IMR-90 (cell line): ENCODE results near the gene ABTB2. TPM values are rescaled to one million over a fixed set of nuclear protein-coding genes. Genes with fewer than 3 reads are reported as not detected.

Source experiments
- ATAC-seq: fragments of 200-7000 bp; cut with Tn5 transposase; 2 replicates; pipeline ENCODE4 v1.9.1; 2020; ENCODE audit warnings: low read depth, mild to moderate bottlenecking, moderate library complexity
- BruUV-seq: library from RNA; stranded (reverse); fragments of 400-500 nt; replicated peaks from 2 replicates; lab custom pipeline; 2021; lab: Mats Ljungman, UMichigan
- CTCF ChIA-PET: fragments of 300-600 bp; formaldehyde crosslinking; extraction: SDS; loops from one replicate; lab custom pipeline; 2021; ENCODE audit warnings: antibody characterized with exemption; lab: Yijun Ruan, JAX
- POLR2A ChIA-PET: fragments of 300-600 bp; sonication (Branson Sonifier 250); formaldehyde crosslinking; loops from one replicate; lab custom pipeline; 2022; ENCODE audit warnings: antibody characterized with exemption; ENCODE audit not compliant: unreplicated experiment; lab: Charles Lee
- DNase-seq: peaks from one replicate; pipeline ENCODE4 v3.0.0; 2013
- H2AFZ ChIP-seq: replicated peaks from 2 replicates; pipeline ENCODE3; 2013; ENCODE audit warnings: low read length, mild to moderate bottlenecking; ENCODE audit not compliant: poor library complexity
- H2AK5ac ChIP-seq: 2 replicates; pipeline ENCODE4 v1.6.1; 2013; ENCODE audit warnings: low read depth, low read length, inconsistent platforms
- H2AK9ac ChIP-seq: replicated peaks from 2 replicates; pipeline ENCODE3; 2013; ENCODE audit warnings: mild to moderate bottlenecking, low read depth, low read length, moderate library complexity; ENCODE audit not compliant: poor library complexity
- H2BK120ac ChIP-seq: 2 replicates; pipeline ENCODE4 v1.6.1; 2013; ENCODE audit warnings: low read depth, low read length, inconsistent platforms
- H2BK15ac ChIP-seq: 3 replicates; pipeline ENCODE4 v1.6.1; 2013; ENCODE audit warnings: low read depth, low read length, inconsistent platforms
- H2BK20ac ChIP-seq: 2 replicates; pipeline ENCODE4 v1.6.1; 2013; ENCODE audit warnings: low read depth, mild to moderate bottlenecking, inconsistent platforms, low read length, moderate library complexity
- H2BK5ac ChIP-seq: 2 replicates; pipeline ENCODE4 v1.6.1; 2013; ENCODE audit warnings: mild to moderate bottlenecking, low read depth, low read length, inconsistent platforms; ENCODE audit not compliant: poor library complexity, severe bottlenecking
- H3K14ac ChIP-seq: replicated peaks from 2 replicates; pipeline ENCODE4 v1.6.1; 2013; ENCODE audit warnings: low read depth, low read length, inconsistent platforms
- H3K18ac ChIP-seq: 2 replicates; pipeline ENCODE4 v1.6.1; 2013; ENCODE audit warnings: low read depth, low read length, control low read depth
- H3K23ac ChIP-seq: 2 replicates; pipeline ENCODE4 v1.6.1; 2013; ENCODE audit warnings: low read depth, low read length, inconsistent platforms
- H3K27ac ChIP-seq: 2 replicates; pipeline ENCODE4 v1.5.1; 2013; ENCODE audit warnings: mild to moderate bottlenecking, control low read depth, low read length; ENCODE audit not compliant: insufficient read depth
- H3K27me3 ChIP-seq: 2 replicates; pipeline ENCODE4 v1.6.1; 2013; ENCODE audit warnings: low read length; ENCODE audit not compliant: control insufficient read depth, insufficient read depth
- H3K36me3 ChIP-seq: 2 replicates; pipeline ENCODE4 v1.6.1; 2013; ENCODE audit warnings: low read length, mixed read lengths; ENCODE audit not compliant: control insufficient read depth, insufficient read depth
- H3K4ac ChIP-seq: 2 replicates; pipeline ENCODE4 v1.6.1; 2013; ENCODE audit warnings: low read depth, low read length, inconsistent platforms
- H3K4me1 ChIP-seq: 2 replicates; pipeline ENCODE4 v1.6.1; 2013; ENCODE audit warnings: low read length, mixed read lengths; ENCODE audit not compliant: control insufficient read depth, insufficient read depth
- H3K4me2 ChIP-seq: 2 replicates; pipeline ENCODE4 v1.6.1; 2013; ENCODE audit warnings: low read depth, mild to moderate bottlenecking, control low read depth, low read length, moderate library complexity
- H3K4me3 ChIP-seq: 2 replicates; pipeline ENCODE4 v1.5.1; 2013; ENCODE audit warnings: low read depth, mild to moderate bottlenecking, control low read depth, low read length, moderate library complexity; ENCODE audit not compliant: insufficient read depth
- H3K56ac ChIP-seq: 2 replicates; pipeline ENCODE4 v1.6.1; 2013; ENCODE audit warnings: low read length, inconsistent platforms; ENCODE audit not compliant: insufficient read depth; ENCODE audit errors: extremely low read depth
- H3K79me1 ChIP-seq, 2 experiments: 2 replicates each; pipeline ENCODE4 v1.6.1; 2013; ENCODE audit warnings: low read length in 2 of 2, inconsistent platforms in 1 of 2, low read depth in 1 of 2
- H3K9ac ChIP-seq: 2 replicates; pipeline ENCODE4 v1.6.1; 2013; ENCODE audit warnings: low read depth, low read length, control low read depth
- H3K9me1 ChIP-seq: 2 replicates; pipeline ENCODE4 v1.6.1; 2013; ENCODE audit warnings: low read length, inconsistent platforms; ENCODE audit not compliant: insufficient read depth
- H3K9me3 ChIP-seq: 2 replicates; pipeline ENCODE4 v1.6.1; 2013; ENCODE audit warnings: low read length; ENCODE audit not compliant: control insufficient read depth, insufficient read depth
- H4K20me1 ChIP-seq: 2 replicates; pipeline ENCODE4 v1.6.1; 2013; ENCODE audit warnings: low read length, inconsistent platforms; ENCODE audit not compliant: insufficient read depth
- H4K5ac ChIP-seq: 2 replicates; pipeline ENCODE4 v1.6.1; 2013; ENCODE audit warnings: mild to moderate bottlenecking, low read depth, low read length, control low read depth
- H4K8ac ChIP-seq, 2 experiments: 2 replicates each; pipeline ENCODE4 v1.6.1; 2013; ENCODE audit warnings: low read depth in 2 of 2, low read length in 2 of 2, control low read depth in 1 of 2, inconsistent platforms in 1 of 2
- H4K91ac ChIP-seq: 2 replicates; pipeline ENCODE4 v1.6.1; 2013; ENCODE audit warnings: low read depth, low read length, inconsistent platforms; ENCODE audit not compliant: insufficient read depth
- RAD21 ChIP-seq: IDR thresholded peaks from 2 replicates; pipeline ENCODE4 v1.6.1; 2012; ENCODE audit warnings: low read length, improper control_type of control experiment
- whole genome bisulfite sequencing, 2 experiments: methylation state at CpG; one replicate each; pipeline versions ENCODE4 v1.1.5 to v1.1.7; 2013; ENCODE audit warnings: missing lambda C conversion rate in 2 of 2; ENCODE audit not compliant: insufficient read length in 1 of 2; ENCODE audit errors: extremely low coverage in 2 of 2; 5-methylcytosine and 5-hydroxymethylcytosine counted together
- dilution Hi-C: fragments of 300-500 bp; cut with HindIII; formaldehyde crosslinking; loops from one replicate; pipeline ENCODE4 v1.14.3; 2018; ENCODE audit warnings: low sequenced_read_pairs; ENCODE audit not compliant: unreplicated experiment
- in situ Hi-C: fragments of 300-500 bp; cut with MboI; formaldehyde crosslinking; loops from 3 replicates; pipeline ENCODE4 v1.14.3; 2019; ENCODE audit warnings: low sequenced_read_pairs, inconsistent platforms, mixed read lengths
- intact Hi-C: fragments of 100-400 bp; cut with micrococcal nuclease; formaldehyde crosslinking; loops from 2 replicates; pipeline ENCODE4 v1.10.0; 2022
- polyA plus RNA-seq, 3 experiments: library from polyadenylated mRNA; depleted of rRNA; stranded (reverse); fragments of >200 nt; gene quantifications; 2 replicates each; pipeline ENCODE4 v1.2.3, GENCODE V29; 2012; ENCODE audit warnings: low replicate concordance in 1 of 3
- total RNA-seq: library from RNA; depleted of rRNA; stranded (reverse); fragments of >200 nt; gene quantifications from 2 replicates; pipeline ENCODE4 v1.2.3, GENCODE V29; 2012

The ABTB2 gene
- total and polyA plus RNA-seq, 2 of the 4 experiments (the other 2 are of a cell fraction): 0.18 to 2.0 TPM

- Histone ChIP-seq H3K9ac (no peak overlapping the region), H4K5ac (no peak overlapping the region), H3K14ac (no peak overlapping the region), H2BK15ac (no peak overlapping the region), H3K4me3 (no peak overlapping the region), H3K23ac (no peak overlapping the region), H4K8ac (no peak overlapping the region), H2BK5ac (no peak overlapping the region), H2BK120ac (no peak overlapping the region), H3K4me2 (no peak overlapping the region), H3K18ac (no peak overlapping the region), H4K91ac (no peak overlapping the region), H3K27ac (no peak overlapping the region), H2AK5ac (no peak overlapping the region), H3K36me3 (no peaks in the 10 kb centered on the region), H3K9me1 (no peaks in the 10 kb centered on the region), H2AK9ac (no peak overlapping the region), H3K79me1 (no peaks in the 10 kb centered on the region), H3K4me1 (peaks cover 3% of the 10 kb centered on the region; the same call in 1 of the 2 replicates), H4K20me1 (no peaks in the 10 kb centered on the region), H3K27me3 (0 out of 2 replicates have a peak, but pooled peaks cover 4% of the 10 kb centered on the region), H3K9me3 (peaks cover 19% of the 10 kb centered on the region), H2AFZ (no peak overlapping the region), H3K4ac (no peak overlapping the region), H2BK20ac (no peak overlapping the region), H3K56ac (no peak overlapping the region)
- dilution Hi-C loops (no loop called here), intact Hi-C loops (no loop called here), in situ Hi-C loops (no loop called here)
- ATAC-seq (no peak), DNase-seq (no peak)
- TF ChIP-seq RAD21: no peak
- BruUV-seq: no TSS peak
- CTCF ChIA-PET: interaction anchor here (0.6 kb wide), 1 partner anchor 76 kb away, joined by 3 read pairs; no protein-coding TSS in a partner anchor
- POLR2A ChIA-PET: interaction anchor here (0.6 kb wide), 1 partner anchor 17 kb away, joined by 4 read pairs; no protein-coding TSS in a partner anchor
- no CpG with 5 or more reads among the region's 1 CpG for WGBS, 2 experiments
These were observed 21.7 kb upstream of the ABTB2 start for GRCh38 chr11:34379539-34379938.
